ENCODE measurements around the gene SVIL.
A peak's percentile ranks its signal among the peaks of the same experiment; 100 is the strongest.

SVIL gene, protein sequence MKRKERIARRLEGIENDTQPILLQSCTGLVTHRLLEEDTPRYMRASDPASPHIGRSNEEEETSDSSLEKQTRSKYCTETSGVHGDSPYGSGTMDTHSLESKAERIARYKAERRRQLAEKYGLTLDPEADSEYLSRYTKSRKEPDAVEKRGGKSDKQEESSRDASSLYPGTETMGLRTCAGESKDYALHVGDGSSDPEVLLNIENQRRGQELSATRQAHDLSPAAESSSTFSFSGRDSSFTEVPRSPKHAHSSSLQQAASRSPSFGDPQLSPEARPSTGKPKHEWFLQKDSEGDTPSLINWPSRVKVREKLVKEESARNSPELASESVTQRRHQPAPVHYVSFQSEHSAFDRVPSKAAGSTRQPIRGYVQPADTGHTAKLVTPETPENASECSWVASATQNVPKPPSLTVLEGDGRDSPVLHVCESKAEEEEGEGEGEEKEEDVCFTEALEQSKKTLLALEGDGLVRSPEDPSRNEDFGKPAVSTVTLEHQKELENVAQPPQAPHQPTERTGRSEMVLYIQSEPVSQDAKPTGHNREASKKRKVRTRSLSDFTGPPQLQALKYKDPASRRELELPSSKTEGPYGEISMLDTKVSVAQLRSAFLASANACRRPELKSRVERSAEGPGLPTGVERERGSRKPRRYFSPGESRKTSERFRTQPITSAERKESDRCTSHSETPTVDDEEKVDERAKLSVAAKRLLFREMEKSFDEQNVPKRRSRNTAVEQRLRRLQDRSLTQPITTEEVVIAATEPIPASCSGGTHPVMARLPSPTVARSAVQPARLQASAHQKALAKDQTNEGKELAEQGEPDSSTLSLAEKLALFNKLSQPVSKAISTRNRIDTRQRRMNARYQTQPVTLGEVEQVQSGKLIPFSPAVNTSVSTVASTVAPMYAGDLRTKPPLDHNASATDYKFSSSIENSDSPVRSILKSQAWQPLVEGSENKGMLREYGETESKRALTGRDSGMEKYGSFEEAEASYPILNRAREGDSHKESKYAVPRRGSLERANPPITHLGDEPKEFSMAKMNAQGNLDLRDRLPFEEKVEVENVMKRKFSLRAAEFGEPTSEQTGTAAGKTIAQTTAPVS (N-terminal part only)

DNA sequence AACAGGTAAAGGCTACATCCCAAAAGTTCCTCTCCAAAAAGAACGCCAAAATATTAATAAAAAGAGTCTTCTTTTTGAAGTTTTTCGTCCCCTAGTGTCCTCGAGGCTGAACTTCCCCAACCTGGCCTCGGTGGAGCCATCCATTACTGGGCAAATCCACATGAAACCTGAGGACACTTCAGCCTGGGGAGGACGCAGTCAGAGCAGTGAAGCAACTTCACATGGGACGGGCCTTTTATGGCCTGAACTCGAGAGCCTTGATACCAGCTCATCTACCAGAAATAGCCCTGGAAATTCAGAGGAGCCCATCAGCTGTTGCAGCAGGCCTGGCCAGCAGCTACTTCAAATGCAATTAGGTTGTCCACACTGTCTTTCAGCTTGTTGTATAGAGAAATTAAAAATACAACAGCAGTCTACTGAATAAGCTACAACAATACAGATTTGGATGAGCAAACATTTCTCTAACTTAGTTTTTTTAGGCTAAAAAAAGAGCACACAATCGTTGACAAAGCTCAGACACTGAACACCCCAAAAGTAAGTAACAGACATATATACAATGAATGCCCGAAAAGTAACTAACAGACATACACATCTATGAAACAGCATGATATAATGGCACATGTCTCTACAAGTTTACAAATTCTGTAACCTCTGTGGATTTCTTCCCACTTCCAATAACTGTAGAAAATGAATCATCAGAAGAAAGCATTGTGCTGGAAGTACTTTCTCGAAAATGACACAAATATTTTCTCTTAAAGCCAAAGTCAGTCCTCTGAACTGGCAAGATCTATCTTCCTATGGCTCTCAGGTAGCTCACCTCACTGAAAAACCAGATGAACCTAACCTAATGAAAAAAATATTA, at the start of gene SVIL:
SVIL (minus strand) TSS at position 208 of the 862 bp plus-strand sequence. CDS start 79,913 bp downstream, outside the sequence.
- DNase-seq (ENCODE audit: low spot score): peak; percentile 72

DNA sequence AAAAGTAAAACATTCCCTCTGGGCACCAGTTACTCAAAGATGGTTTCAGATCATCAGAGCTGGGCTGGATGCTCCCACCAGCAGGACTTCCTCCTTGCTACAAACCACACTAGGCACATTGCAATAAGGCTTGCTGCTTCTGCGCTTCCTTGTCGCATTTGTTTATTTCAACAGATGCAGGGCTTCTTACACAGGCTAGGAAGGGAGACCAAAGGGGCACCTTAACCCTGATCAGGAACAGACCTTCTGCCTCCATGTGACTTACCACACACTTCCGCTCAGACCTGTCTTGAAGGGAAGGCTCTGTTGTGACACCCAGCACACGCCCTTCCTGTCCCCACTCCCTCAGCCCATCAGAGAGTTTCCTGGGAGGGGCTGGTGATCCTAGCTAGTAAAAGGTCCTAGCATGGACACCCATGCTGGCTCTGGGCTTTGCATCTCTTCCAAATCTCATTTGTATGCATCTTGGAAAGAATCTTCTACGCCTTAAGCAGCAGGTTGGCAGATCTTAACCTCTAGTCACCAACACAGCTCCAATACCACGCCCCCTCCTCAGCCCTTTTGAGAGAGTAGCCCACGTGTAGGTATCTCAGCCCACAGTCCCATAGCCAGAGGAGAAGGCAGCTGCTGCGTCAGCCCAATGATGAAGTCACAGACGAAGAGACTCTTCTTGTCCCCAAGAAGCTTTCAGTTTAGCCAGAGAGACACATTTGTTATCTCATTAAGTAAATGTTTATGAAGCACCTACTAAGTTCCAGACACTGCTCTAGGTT, 47.1 kb upstream of the SVIL start:
- DNase-seq (ENCODE audit: low spot score): no peak

GRCh38 chr10:29680091-29680490, 45.3 kb upstream of the SVIL start:
- DNase-seq (ENCODE audit: low spot score): no peak

GRCh38 chr10:29676732-29677131, 42.0 kb upstream of the SVIL start:
- DNase-seq (ENCODE audit: low spot score): no peak

- DNase-seq (ENCODE audit: low spot score): no peak
Observed at GRCh38 chr10:29675984-29676383, 41.2 kb upstream of the SVIL start.

DNA sequence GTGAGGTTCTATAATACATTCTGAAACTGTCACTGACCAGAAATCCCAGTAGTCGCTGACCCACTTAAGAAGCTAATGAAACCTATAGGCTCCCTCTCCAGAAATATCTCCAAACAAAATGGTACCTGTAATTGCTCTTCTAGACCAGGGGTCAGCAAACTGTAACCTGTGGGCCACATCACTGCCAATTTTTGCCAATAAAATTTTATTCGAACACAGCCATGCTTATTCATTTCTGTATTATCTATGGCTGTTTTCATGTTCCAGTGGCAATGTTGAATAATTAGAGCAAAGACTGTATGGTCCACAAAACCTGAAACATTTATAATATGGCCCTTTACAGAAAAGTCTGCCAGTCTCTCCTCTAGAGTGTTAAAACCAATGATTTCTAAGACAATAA, 37.2 kb upstream of the SVIL start:
- DNase-seq (ENCODE audit: low spot score): no peak

- no peak for DNase-seq (ENCODE audit: low spot score)
Observed at GRCh38 chr10:29671228-29671780, 36.5 kb upstream of the SVIL start.

DNA sequence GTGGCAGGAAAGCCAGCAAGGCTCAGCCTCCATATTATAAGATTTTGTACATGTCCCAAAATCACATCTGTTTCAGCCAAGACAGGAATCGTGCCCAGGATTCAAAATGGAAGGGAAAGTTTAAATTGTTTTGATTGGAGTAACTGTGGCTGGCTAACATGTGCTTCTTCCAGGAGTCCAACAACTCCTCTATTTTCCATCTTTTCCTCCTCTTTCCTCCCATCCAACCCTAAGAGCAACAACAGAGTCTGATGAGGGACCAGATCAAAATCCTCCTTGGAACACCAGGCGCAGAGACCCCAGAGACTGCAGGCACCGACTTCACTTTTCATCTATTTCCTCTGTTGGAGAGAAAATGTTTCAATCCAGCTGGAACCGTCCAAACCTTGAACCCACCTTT, 36.0 kb upstream of the SVIL start:
- DNase-seq (ENCODE audit: low spot score): no peak

GRCh38 chr10:29669149-29669548, 34.4 kb upstream of the SVIL start:
- no peak for DNase-seq (ENCODE audit: low spot score)

DNA sequence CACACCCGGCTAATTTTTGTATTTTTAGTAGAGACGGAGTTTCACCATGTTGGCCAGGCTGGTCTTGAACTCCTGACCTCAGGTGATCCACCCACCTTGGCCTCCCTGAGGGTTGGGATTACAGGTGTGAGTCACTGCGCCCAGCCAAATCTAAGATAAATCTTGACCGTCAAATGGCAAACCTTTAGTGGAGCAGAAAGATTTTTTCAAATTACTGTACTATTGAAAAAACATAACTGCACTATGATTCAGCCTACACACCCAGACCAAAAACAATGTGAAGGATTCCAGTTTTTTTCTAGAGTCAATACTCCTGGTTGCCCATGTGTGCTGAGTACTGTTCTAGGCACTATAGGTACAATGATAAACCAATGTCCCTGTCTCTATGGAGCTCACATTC, 33.9 kb upstream of the SVIL start:
- DNase-seq (ENCODE audit: low spot score): no peak

DNA sequence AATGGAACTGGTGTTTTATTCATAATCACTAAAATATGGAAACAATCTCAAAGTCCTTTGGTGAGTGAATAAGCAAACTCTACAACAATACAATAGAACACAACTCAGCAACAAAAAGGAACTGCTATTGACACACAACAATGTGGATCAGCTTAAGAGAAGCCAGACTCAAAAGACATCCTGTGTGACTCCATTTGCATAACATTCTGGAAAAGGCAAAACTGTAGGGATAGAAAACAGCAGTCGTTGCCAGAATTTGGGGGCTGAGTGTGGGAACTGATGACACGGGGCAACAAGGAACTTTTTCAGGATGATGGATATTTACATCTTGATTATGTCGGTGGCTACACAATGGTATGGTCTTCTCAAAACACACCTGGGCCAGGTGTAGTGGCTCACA, 32.4 kb upstream of the SVIL start:
- DNase-seq (ENCODE audit: low spot score): no peak

GRCh38 chr10:29666201-29666600, 31.4 kb upstream of the SVIL start:
- DNase-seq (ENCODE audit: low spot score): no peak

DNA sequence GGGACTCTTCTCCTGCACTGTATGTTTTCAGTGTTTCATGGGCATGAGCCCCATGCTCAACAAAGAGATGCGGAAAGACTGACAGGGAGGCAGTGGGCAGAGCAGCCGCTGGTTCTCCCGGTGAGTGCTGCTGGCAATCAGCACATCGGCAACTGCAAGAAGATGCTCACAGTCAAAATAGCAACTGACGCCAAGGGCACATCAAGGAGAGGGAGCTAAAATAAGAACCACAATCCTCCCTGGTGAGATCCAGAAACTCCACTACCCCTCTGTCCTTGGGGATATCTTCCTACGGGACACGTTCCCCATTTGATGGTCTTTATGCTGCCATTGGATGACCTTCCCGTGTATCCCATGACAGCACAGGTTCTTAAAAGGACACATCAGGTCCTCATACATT, 28.9 kb upstream of the SVIL start:
- no peak for DNase-seq (ENCODE audit: low spot score)

- peak; percentile 51 for DNase-seq (ENCODE audit: low spot score)
Observed at GRCh38 chr10:29658984-29659965, 24.5 kb upstream of the SVIL start.

DNA sequence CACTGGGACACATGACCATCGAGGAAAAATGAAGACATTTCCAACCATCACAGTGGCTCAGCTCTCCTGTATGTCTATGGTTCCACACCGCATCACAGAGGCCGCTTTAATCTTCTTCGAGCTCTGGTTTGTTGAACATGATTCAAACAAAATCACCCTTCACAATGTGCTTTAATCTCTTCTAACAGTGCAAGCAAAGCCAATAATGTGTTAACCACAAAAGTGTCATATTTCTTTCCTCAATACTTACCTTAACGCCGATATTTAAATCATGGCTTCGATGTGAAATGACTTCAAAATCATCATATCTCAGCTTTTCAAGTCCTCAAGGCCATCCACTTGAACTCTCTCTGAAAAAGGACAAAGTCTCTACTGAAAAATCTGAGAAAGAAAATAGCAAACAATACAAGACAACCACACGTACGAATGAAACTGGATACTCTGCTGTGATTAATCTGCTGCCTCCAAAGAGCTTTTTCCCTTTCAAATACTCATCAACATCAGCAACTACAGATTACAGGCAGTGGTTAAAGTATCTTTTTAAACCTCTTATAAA, 23.0 kb upstream of the SVIL start:
- DNase-seq (ENCODE audit: low spot score): no peak

DNA sequence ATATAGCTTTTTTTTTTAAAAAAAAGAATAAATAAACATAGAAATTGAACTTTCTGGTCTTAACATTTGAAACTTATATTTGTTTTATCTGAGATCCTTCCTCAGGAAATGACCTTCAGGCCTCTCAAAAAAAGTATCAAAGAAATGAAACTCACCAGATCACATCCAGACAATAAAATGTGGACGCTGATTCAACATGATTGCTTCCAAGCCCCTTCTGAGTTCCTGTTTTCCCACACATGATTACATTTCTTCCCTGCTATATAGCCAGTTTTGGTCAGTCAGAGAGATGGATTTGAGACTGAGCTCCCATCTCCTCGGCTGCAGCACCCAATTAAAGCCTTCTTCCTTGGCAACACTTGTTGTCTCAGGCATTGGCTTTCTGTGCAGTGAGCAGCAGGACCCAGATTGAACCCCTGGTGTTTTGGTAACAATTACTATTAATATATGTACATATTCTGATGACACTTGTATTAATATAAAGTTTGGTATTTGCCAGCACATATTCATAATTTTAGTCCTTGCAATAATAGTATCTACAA, 21.8 kb upstream of the SVIL start:
- no peak for DNase-seq (ENCODE audit: low spot score)

- DNase-seq (ENCODE audit: low spot score): no peak
Observed at GRCh38 chr10:29652192-29652591, 17.4 kb upstream of the SVIL start.

DNA sequence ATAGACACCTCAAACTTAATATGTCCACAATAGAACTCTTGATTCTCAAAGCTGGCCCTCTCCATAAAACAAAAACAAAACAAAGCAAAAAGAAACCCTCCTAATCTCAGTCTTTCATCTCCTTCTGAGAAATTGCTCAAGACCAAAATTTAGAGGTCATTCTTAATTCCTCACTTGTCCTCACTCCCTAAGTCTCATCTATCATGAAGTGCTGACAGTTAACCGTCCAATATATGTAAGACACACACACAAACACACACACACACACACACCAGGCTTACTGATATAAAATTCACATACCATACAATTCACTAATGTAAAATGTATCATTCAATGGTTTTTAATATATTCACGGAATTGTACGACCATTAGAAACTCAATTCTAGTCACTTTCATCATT, 17.0 kb upstream of the SVIL start:
- DNase-seq (ENCODE audit: low spot score): no peak

DNA sequence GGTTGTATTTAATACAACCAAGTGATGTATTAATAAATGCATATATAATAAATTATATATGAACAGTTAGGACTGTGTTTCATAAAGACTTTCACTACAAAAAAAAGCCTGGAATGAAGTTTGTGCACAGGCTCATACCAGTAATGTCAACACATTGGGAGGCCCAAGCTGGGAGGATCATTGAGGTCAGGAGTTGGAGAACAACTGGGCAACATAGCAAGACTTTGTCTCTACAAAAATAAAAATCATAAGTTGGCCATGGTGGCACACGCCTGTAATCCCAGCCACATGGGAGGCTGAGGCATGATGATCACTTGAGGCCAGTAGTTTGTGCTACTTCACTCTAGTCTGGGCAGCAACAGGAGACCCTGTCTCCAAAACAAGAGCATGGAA, 15.8 kb upstream of the SVIL start:
- DNase-seq (ENCODE audit: low spot score): no peak

All from HuH-7 (cell line).